ENCODE results near the gene PPM1A.
"Not testable (repeated sequence)": the region's sequence is repeated elsewhere in the genome, so short reads cannot be mapped to it uniquely, and the experiment has no call there.

Gene PPM1A

DNA sequence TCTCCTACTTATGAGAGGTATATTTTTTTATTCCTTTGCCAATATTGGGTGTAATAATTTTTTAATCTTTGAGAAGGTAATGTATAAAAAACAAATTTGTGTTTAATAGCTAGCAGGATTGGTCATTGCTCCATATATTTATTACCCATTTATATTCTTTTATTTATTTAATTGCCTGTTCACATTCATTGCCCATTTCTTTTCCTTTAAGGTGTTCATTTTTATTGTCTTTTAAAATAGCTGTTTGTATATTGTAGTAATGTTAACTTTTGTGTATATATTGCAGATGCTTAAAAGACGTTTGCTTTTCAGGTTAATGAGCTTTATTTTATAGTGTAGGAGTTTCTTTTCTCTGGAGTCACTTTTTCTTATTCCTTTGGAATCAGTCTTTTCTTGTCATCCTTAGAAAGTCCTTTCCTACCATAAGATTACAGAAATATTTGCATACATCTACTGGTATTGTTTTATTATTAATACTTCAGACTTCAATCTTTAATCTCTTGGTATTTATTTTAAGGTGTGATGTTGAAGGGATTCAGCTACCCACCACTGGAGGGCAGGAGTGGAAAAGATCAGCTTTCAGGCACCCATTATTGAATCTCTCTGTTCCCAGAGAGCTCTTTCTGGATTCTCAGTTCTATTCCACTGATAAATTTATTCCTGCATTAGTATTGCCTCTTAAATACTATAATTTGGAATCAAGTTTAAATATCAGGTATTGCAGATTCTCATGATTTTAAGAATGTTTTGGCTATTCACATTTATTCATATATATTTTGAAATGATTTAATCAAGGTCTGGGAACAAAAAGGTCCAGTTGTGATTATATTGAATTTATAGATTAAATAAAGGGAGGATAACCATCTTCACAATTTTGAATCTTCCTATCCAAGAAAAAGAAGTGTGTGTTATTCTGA is 17.3 kb downstream of the PPM1A start:
- DNase-seq (ENCODE audit: low spot score), result peak; percentile 11

GRCh38 chr14:60272177-60272576 is 23.2 kb downstream of the PPM1A start:
- DNase-seq (ENCODE audit: low spot score), result no peak

- no peak for DNase-seq (ENCODE audit: low spot score)
These were observed 24.9 kb downstream of the PPM1A start for GRCh38 chr14:60273956-60274355.

- DNase-seq (ENCODE audit: low spot score), result no peak
These were observed 25.4 kb downstream of the PPM1A start for GRCh38 chr14:60274448-60274847.

DNA sequence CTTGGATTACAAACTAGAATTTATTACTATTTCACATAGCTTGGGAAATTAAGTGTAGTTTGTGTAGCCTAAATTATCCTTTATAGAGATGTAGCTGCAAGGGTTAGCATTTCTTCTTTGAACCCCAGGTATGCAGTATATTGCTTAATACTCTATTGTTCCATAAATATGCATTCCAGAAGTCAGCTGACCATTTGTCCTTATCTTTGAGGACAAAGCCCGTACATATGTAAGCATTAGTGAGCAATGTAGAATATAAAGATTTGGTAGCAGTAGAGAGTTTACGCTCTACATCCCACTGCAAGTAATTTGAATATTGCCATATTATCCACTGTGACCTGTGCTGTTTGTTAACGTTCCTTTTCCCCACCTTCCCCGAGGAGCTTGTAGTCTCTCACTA is 26.9 kb downstream of the PPM1A start:
- no peak for DNase-seq (ENCODE audit: low spot score)

DNA sequence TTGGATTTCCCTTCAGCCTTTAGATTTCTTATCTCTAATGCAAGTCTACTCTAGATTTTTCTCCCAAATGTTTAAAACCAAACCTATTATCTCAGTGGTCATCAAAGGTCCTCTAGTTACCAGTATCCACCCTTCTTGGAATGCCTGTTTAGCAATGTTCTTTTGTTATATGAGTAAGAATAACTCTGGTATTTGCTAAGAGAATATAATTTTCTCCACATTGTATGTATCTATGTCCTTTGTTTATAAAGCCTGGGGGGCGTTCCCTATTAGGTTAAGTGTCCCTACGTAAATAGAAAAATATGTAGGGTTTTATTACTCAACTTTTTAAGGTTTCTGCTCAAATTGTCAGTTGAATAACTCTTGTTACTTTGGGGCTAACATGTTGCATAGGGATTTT is 27.3 kb downstream of the PPM1A start:
- DNase-seq (ENCODE audit: low spot score), result peak; percentile 8

DNA sequence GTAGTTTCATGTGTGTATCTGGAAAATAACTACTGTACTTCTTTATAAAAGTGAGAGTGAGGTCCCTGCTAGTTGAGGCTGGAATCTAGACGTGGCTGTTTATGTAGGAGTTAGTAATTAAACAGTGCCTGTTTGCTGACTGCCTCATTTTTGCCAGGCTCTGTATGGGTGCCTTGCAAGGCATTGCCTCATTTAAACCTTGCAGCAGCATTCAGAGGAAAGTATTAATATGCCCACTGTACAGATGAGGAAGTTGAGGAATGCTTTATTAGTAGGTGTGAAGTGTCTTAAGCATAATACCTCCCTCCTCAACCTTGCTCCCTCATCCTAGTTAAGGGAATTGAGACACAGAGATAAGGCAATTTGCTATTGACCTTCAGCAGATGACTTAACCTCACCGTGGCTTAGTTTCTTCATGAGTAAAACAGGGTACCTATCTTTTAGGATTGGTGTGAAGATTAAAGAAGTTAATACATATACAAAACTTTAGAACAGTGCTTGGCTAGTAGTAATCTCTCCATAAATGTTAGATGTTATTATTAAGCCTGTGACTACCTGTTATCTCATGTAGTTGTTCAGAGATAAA is 28.7 kb downstream of the PPM1A start:
- DNase-seq (ENCODE audit: low spot score), result no peak

DNA sequence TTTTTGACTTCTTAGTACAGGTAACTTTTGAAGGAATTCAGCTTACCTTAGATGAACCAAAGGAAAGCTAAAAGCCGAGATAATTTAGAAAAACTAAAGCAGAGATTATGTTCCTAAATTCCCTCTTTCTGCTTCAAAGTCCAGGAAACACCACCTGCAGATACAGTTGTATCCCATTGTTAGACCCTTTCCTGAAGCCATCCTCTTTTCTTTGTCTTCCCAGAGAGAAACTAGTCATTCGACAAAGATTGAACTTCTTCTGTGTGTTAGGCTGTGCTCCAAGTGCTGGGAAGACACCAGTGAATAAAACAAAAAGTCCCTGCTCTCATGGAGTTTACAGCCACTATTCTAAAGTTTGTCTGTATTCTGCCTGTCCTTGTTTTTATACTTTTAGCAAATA is 29.3 kb downstream of the PPM1A start:
- DNase-seq (ENCODE audit: low spot score), result no peak

DNA sequence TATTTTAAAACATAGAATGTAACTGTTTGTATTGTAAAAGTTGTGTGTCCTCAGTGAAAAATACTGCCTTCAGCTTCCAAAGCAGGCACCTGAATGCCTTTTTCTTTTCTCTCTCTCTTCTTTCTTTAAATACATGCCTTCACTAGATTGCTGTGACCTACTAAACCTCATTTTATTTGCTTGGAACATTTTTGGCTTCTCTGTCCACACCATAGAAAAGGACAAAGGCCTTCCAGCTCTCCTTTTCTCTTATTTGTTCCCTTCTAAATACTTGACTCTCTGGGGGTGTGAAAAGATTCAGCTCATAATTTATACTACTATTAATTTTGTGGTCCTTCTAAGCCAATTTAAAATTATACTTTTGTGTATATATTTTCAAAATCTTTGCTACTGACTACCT is 38.4 kb downstream of the PPM1A start:
- DNase-seq (ENCODE audit: low spot score), result no peak

GRCh38 chr14:60288279-60288678 is 39.3 kb downstream of the PPM1A start:
- no peak for DNase-seq (ENCODE audit: low spot score)

- no peak for DNase-seq (ENCODE audit: low spot score)
These were observed 45.5 kb downstream of the PPM1A start for GRCh38 chr14:60294411-60295069.

DNA sequence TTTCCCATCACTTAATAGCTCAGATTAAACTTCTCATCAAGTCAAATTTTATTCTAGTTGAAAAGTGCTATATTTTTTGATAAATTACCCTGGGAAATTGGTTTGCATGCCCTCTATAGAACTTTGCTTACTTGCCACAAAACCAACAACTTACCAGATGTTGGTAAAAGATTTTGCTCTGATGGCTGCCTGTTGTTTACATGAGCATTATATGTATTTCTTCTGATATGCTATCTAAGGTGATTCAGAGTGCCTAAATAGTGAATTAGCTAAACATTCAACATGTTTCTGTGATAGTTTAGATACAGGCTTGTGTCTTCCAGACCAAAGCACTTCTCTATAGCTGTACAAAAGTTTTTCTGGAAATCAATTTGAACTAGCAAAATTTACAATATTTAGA is 51.0 kb downstream of the PPM1A start:
- DNase-seq (ENCODE audit: low spot score), result no peak

- DNase-seq (ENCODE audit: low spot score), result no peak
These were observed 52.7 kb downstream of the PPM1A start for GRCh38 chr14:60301685-60302084.

GRCh38 chr14:60302663-60303062 is 53.6 kb downstream of the PPM1A start:
- no peak for DNase-seq (ENCODE audit: low spot score)

- no peak for DNase-seq (ENCODE audit: low spot score)
These were observed 54.7 kb downstream of the PPM1A start for GRCh38 chr14:60303745-60304144.

DNA sequence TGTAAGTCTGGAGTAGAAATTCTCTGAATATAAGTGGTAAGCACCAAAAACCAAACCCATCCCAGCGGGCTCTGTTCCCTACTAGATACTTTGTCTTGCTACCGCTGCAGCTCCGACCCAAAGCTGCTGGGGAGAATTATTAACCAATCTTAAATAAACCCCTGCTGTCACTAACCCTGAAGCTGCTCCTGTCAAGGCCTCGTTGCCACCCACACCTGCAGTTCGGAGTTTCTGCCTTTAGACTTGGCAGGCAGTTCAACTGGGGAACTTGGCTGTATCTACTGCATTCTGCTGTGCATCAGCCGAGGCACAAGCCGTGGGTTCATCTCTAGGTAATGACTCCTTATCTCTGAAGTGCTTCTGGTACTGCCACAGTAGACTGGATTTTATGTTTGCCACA is 55.5 kb downstream of the PPM1A start:
- DNase-seq (ENCODE audit: low spot score), result no peak

DNA sequence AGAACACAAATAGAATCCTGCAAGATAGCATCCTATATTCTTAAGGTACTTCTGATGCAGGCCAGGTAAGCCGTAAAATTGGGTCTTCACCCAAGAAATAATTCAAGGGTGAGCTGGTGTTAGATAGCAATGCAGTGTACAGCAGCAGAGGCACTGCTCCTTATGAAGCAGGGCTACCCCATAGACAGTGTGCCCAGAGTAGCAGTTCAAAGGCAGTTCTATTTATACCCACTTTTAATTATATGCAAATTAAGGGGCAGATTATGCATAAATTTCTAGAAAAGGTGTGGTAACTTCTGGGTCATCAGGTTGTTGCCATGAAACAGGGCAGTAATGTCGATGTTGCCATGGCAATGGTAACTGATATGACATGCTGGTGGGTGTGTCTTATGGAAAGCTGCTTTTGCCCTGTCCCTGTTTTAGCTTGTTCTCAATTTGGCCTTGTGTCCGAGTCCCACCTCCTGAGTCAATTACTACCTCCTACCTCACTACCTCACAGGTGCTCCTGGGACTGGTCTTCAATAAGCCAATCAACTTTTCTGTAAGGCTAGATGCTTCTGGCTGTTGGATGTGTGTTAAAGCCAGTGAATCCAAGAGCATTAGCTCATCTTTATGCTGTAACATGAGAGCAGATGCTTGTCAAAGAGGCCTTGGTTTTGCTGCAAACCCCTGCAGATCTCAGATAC is 61.0 kb downstream of the PPM1A start:
- DNase-seq (ENCODE audit: low spot score), result no peak

- no peak for DNase-seq (ENCODE audit: low spot score)
These were observed 62.4 kb downstream of the PPM1A start for GRCh38 chr14:60311417-60311816.

- DNase-seq (ENCODE audit: low spot score), result no peak
These were observed 64.1 kb downstream of the PPM1A start for GRCh38 chr14:60313093-60313492.

DNA sequence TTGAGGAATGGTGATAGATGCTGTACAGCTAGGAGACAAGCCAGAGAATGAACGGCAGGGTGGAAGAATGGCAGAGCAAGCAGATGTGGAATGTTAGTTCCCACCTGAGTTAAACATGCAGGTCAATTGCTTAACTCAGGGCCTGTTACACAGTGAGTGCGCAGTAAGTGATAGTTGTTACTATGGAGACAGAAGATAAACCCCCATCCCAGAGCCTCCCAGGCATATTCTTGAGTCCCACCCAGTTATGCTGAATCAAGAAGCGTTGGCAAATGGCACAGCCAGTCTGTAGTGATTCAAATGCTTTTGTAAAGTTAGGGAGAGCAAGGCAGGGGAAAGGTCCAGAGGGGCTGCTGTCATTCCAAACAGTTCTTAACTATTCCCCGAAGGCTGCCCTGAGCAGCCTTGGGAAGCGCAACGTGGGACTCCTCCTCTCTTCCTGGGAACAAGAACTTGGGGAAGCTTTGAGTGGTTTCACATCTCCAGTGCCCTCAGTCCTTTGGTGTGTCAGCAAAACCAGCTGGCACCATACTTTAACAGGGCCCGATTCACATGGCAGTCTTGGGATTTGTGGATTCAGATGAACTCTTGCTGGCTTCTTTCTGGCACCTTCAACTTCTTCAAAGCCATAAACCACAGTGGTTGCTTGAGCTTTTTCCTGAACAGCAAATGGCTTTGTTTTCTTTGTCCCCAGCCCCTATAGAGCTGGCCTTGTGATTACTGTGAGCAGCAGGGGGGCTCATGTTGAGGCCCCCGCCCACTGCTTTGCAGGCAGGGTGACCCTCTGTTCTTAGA is 66.4 kb downstream of the PPM1A start:
- no peak for DNase-seq (ENCODE audit: low spot score)

DNA sequence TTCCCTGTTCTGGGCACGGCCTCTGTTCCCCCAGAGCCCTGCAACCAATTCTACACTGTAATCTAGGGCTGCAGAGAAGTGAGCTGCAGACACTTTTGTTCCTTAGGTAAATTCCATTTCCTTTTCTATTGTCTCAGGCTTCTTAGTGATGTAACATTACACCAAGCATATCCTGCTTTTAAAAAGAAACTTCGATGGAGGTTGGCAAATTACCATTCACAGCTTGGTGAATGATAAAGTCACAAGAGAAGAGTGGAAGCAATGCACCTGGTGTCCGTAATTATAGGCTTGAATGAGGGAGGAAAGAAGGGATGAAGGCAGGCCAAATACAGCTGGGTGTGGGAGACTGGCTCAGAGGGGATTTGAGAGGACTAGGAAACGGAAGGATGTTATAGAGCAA is 68.6 kb downstream of the PPM1A start:
- DNase-seq (ENCODE audit: low spot score), result no peak

GRCh38 chr14:60320860-60321259 is 71.8 kb downstream of the PPM1A start:
- not testable (repeated sequence) for DNase-seq (ENCODE audit: low spot score)
